Uterus (tissue), 2 donors: ENCODE measurements around the gene C17orf100.

Source experiments
- POLR2A ChIP-seq, 2 donors: fragments of 450-650 bp; IDR thresholded peaks; one replicate each; pipeline ENCODE4 v1.6.1; 2016; ENCODE audit warnings: antibody characterized with exemption in 2 of 2, mild to moderate bottlenecking in 1 of 2, moderate library complexity in 1 of 2
- TF ChIP-seq, protein P1 (sequence below), 4 experiments: fragments of 200-600 bp in 2 of 4; fragments of 450-650 bp in 2 of 4; sonication (generic) in 2 of 4; IDR thresholded peaks; one replicate each; pipeline ENCODE4 v1.5.1; 2016 to 2019; ENCODE audit warnings: antibody characterized with exemption in 4 of 4, mild to moderate bottlenecking in 2 of 4, moderate library complexity in 1 of 4

DNA sequence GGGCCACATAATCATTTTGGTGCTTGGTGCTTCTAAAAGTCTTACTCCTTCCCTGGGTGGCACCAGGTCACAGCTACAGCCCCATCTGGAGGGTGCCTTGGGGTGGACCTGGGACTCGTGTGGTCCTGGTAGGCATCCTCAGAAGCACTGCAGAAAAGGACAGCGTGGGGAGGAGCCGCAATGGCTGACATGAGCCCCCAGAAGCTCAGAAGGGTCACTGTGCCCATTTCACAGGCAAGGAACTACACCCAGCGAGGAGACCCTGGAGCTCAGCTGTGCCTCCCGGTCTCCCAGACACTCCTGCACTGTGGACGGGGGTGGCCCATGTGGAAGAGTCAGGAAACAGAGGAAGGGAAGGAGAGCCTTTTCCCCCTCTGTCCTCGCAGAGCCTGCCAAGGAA is 26.4 kb downstream of the C17orf100 start:
- TF ChIP-seq, protein P1, sequence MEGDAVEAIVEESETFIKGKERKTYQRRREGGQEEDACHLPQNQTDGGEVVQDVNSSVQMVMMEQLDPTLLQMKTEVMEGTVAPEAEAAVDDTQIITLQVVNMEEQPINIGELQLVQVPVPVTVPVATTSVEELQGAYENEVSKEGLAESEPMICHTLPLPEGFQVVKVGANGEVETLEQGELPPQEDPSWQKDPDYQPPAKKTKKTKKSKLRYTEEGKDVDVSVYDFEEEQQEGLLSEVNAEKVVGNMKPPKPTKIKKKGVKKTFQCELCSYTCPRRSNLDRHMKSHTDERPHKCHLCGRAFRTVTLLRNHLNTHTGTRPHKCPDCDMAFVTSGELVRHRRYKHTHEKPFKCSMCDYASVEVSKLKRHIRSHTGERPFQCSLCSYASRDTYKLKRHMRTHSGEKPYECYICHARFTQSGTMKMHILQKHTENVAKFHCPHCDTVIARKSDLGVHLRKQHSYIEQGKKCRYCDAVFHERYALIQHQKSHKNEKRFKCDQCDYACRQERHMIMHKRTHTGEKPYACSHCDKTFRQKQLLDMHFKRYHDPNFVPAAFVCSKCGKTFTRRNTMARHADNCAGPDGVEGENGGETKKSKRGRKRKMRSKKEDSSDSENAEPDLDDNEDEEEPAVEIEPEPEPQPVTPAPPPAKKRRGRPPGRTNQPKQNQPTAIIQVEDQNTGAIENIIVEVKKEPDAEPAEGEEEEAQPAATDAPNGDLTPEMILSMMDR (IDR thresholded peaks at IDR 0.05), result no peak
- TF ChIP-seq POLR2A (IDR thresholded peaks at IDR 0.05), result no peak
